ENCODE measurements around the gene EXPH5.

- TF ChIP-seq CTCF (IDR thresholded peaks at IDR 0.05; ENCODE audit: insufficient read depth, low read length) (no peak), POLR2AphosphoS5 (IDR thresholded peaks at IDR 0.05; ENCODE audit: low read depth) (no peak), REST (IDR thresholded peaks at IDR 0.05; ENCODE audit: insufficient replicate concordance, low read depth) (no peak)
Observed at GRCh38 chr11:108541531-108541930, 52.0 kb downstream of the EXPH5 start.

All from HL-60 (cell line).